HEK293 (cell line): ENCODE results near the gene GUCY1A2.
A peak's percentile ranks its signal among the peaks of the same experiment; 100 is the strongest.

ENCODE experiments used
- ATF2 ChIP-seq: fragments of 450-650 bp; formaldehyde crosslinking; IDR thresholded peaks from 2 replicates; pipeline ENCODE4 v1.5.1; 2016; ENCODE audit warnings: missing biosample characterization, missing genetic modification characterization, low read depth
- GLI4 ChIP-seq: fragments of 450-650 bp; formaldehyde crosslinking; IDR thresholded peaks from 2 replicates; pipeline ENCODE4 v1.5.1; 2016; ENCODE audit warnings: missing biosample characterization, missing genetic modification characterization
- GLIS2 ChIP-seq: fragments of 450-650 bp; formaldehyde crosslinking; IDR thresholded peaks from 2 replicates; pipeline ENCODE4 v1.5.1; 2016; ENCODE audit warnings: missing biosample characterization, missing genetic modification characterization
- MZF1 ChIP-seq: fragments of 450-650 bp; formaldehyde crosslinking; IDR thresholded peaks from 2 replicates; pipeline ENCODE4 v1.5.1; 2017; ENCODE audit warnings: missing biosample characterization, missing genetic modification characterization, borderline replicate concordance
- PRDM2 ChIP-seq: fragments of 450-650 bp; formaldehyde crosslinking; IDR thresholded peaks from 2 replicates; pipeline ENCODE4 v1.5.1; 2016; ENCODE audit warnings: missing biosample characterization, missing genetic modification characterization, borderline replicate concordance
- SALL2 ChIP-seq: fragments of 450-650 bp; formaldehyde crosslinking; IDR thresholded peaks from 2 replicates; pipeline ENCODE4 v1.5.0; 2017; ENCODE audit warnings: missing biosample characterization, mild to moderate bottlenecking, missing genetic modification characterization, borderline replicate concordance
- ZBTB11 ChIP-seq: fragments of 450-650 bp; formaldehyde crosslinking; conservative IDR thresholded peaks from 2 replicates; pipeline ENCODE4 v1.5.1; 2016; ENCODE audit warnings: low read depth, missing biosample characterization, missing genetic modification characterization
- ZFHX2 ChIP-seq: fragments of 450-650 bp; formaldehyde crosslinking; conservative IDR thresholded peaks from 2 replicates; pipeline ENCODE4 v1.5.1; 2016; ENCODE audit warnings: missing biosample characterization, missing genetic modification characterization
- ZFP3 ChIP-seq: fragments of 450-650 bp; formaldehyde crosslinking; IDR thresholded peaks from 2 replicates; pipeline ENCODE4 v1.5.1; 2016; ENCODE audit warnings: low read depth, missing biosample characterization, missing genetic modification characterization
- ZNF133 ChIP-seq: fragments of 450-650 bp; formaldehyde crosslinking; IDR thresholded peaks from 2 replicates; pipeline ENCODE4 v1.5.1; 2016; ENCODE audit warnings: missing biosample characterization, missing genetic modification characterization
- ZNF175 ChIP-seq: fragments of 450-650 bp; formaldehyde crosslinking; IDR thresholded peaks from 2 replicates; pipeline ENCODE4 v1.5.1; 2016; ENCODE audit warnings: missing biosample characterization, missing genetic modification characterization
- ZNF184 ChIP-seq: fragments of 450-650 bp; IDR thresholded peaks from 2 replicates; pipeline ENCODE4 v1.5.1; 2018; ENCODE audit warnings: missing biosample characterization, mild to moderate bottlenecking, missing genetic modification characterization
- ZNF221 ChIP-seq: fragments of 450-650 bp; formaldehyde crosslinking; IDR thresholded peaks from 2 replicates; pipeline ENCODE4 v1.5.1; 2017; ENCODE audit warnings: missing biosample characterization, missing genetic modification characterization, borderline replicate concordance
- ZNF292 ChIP-seq: fragments of 450-650 bp; formaldehyde crosslinking; IDR thresholded peaks from 2 replicates; pipeline ENCODE4 v1.5.1; 2016; ENCODE audit warnings: low read depth, missing biosample characterization, missing genetic modification characterization, borderline replicate concordance
- ZNF311 ChIP-seq: fragments of 450-650 bp; formaldehyde crosslinking; IDR thresholded peaks from 2 replicates; pipeline ENCODE4 v1.5.1; 2017; ENCODE audit warnings: missing biosample characterization, missing genetic modification characterization, borderline replicate concordance
- ZNF530 ChIP-seq: fragments of 450-650 bp; formaldehyde crosslinking; IDR thresholded peaks from 2 replicates; pipeline ENCODE4 v1.5.1; 2016; ENCODE audit warnings: low read depth, missing biosample characterization, missing genetic modification characterization
- ZNF600 ChIP-seq: fragments of 450-650 bp; formaldehyde crosslinking; IDR thresholded peaks from 2 replicates; pipeline ENCODE4 v1.5.1; 2016; ENCODE audit warnings: missing biosample characterization, missing genetic modification characterization
- ZNF624 ChIP-seq: fragments of 450-650 bp; formaldehyde crosslinking; IDR thresholded peaks from 2 replicates; pipeline ENCODE4 v1.5.1; 2017; ENCODE audit warnings: missing biosample characterization, missing genetic modification characterization
- ZNF704 ChIP-seq: fragments of 450-650 bp; formaldehyde crosslinking; IDR thresholded peaks from 2 replicates; pipeline ENCODE4 v1.5.1; 2016; ENCODE audit warnings: missing biosample characterization, missing genetic modification characterization
- TF ChIP-seq, protein P1 (sequence below): fragments of 450-650 bp; formaldehyde crosslinking; IDR thresholded peaks from 2 replicates; pipeline ENCODE4 v1.5.1; 2017; ENCODE audit warnings: missing biosample characterization, missing genetic modification characterization
- TF ChIP-seq, protein P2 (sequence below): fragments of 450-650 bp; formaldehyde crosslinking; IDR thresholded peaks from 2 replicates; pipeline ENCODE4 v1.5.1; 2016; ENCODE audit warnings: missing biosample characterization, missing genetic modification characterization
- TF ChIP-seq, protein P3 (sequence below): fragments of 450-650 bp; formaldehyde crosslinking; IDR thresholded peaks from 2 replicates; pipeline ENCODE4 v1.5.1; 2016; ENCODE audit warnings: missing biosample characterization, missing genetic modification characterization

The GUCY1A2 gene

DNA sequence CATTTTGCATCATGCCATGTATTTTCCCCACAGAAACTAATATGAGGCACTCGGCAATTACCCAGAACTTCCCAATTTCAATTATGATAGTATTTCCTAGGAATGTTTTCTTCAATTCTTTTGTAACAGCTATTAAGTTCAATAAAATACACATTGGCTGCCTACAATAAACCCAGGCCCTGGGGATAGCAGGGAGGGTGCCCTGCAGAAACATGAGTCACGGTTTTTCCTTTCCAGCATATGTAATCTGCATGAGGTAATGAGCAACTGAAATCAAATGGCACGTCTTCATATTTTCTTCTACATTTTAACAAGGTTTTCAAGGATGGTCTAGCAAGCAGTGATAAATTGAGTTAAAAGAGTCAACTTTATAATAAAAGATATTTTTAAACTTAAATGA lies 32.0 kb downstream of the GUCY1A2 start (continued):
- TF ChIP-seq ZNF530, result no peak
- no peak for TF ChIP-seq ZFHX2 (tag by site-specific recombination)
- TF ChIP-seq ZNF704, result no peak
- TF ChIP-seq ZNF292 (tag by site-specific recombination), result no peak
- TF ChIP-seq ZBTB11, result no peak
- TF ChIP-seq, protein P1, sequence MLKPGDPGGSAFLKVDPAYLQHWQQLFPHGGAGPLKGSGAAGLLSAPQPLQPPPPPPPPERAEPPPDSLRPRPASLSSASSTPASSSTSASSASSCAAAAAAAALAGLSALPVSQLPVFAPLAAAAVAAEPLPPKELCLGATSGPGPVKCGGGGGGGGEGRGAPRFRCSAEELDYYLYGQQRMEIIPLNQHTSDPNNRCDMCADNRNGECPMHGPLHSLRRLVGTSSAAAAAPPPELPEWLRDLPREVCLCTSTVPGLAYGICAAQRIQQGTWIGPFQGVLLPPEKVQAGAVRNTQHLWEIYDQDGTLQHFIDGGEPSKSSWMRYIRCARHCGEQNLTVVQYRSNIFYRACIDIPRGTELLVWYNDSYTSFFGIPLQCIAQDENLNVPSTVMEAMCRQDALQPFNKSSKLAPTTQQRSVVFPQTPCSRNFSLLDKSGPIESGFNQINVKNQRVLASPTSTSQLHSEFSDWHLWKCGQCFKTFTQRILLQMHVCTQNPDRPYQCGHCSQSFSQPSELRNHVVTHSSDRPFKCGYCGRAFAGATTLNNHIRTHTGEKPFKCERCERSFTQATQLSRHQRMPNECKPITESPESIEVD (tag by site-specific recombination), result peak; percentile 81
- TF ChIP-seq, protein P2, sequence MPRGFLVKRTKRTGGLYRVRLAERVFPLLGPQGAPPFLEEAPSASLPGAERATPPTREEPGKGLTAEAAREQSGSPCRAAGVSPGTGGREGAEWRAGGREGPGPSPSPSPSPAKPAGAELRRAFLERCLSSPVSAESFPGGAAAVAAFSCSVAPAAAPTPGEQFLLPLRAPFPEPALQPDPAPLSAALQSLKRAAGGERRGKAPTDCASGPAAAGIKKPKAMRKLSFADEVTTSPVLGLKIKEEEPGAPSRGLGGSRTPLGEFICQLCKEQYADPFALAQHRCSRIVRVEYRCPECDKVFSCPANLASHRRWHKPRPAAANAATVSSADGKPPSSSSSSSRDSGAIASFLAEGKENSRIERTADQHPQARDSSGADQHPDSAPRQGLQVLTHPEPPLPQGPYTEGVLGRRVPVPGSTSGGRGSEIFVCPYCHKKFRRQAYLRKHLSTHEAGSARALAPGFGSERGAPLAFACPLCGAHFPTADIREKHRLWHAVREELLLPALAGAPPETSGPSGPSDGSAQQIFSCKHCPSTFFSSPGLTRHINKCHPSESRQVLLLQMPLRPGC (tag by site-specific recombination), result no peak
- TF ChIP-seq GLI4, result no peak
- TF ChIP-seq ZFP3 (tag by site-specific recombination), result no peak
- TF ChIP-seq MZF1 (tag by site-specific recombination), result no peak
- no peak for TF ChIP-seq ZNF311
- no peak for TF ChIP-seq GLIS2 (tag by site-specific recombination)
- no peak for TF ChIP-seq ZNF184 (tag by site-specific recombination)
- TF ChIP-seq ZNF133 (tag by site-specific recombination), result no peak
- no peak for TF ChIP-seq ZNF175 (tag by site-specific recombination)
- TF ChIP-seq SALL2 (tag by site-specific recombination), result no peak
- no peak for TF ChIP-seq ZNF221 (tag by site-specific recombination)
- no peak for TF ChIP-seq ZNF624 (tag by site-specific recombination)
- TF ChIP-seq ATF2 (tag by site-specific recombination), result peak; percentile 83
- TF ChIP-seq PRDM2 (tag by site-specific recombination), result no peak
- TF ChIP-seq ZNF600 (tag by site-specific recombination), result no peak
- TF ChIP-seq, protein P3, sequence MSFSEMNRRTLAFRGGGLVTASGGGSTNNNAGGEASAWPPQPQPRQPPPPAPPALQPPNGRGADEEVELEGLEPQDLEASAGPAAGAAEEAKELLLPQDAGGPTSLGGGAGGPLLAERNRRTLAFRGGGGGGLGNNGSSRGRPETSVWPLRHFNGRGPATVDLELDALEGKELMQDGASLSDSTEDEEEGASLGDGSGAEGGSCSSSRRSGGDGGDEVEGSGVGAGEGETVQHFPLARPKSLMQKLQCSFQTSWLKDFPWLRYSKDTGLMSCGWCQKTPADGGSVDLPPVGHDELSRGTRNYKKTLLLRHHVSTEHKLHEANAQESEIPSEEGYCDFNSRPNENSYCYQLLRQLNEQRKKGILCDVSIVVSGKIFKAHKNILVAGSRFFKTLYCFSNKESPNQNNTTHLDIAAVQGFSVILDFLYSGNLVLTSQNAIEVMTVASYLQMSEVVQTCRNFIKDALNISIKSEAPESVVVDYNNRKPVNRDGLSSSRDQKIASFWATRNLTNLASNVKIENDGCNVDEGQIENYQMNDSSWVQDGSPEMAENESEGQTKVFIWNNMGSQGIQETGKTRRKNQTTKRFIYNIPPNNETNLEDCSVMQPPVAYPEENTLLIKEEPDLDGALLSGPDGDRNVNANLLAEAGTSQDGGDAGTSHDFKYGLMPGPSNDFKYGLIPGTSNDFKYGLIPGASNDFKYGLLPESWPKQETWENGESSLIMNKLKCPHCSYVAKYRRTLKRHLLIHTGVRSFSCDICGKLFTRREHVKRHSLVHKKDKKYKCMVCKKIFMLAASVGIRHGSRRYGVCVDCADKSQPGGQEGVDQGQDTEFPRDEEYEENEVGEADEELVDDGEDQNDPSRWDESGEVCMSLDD (tag by site-specific recombination), result no peak
